Heart left ventricle (tissue), 16 donors: Measurements from ENCODE around the gene ARHGAP5. TPM values are rescaled to one million over a fixed set of nuclear protein-coding genes. Genes with fewer than 3 reads are reported as not detected.

ENCODE experiments used
- ATAC-seq, 4 donors: fragments of 200-7000 bp; cut with Tn5 transposase; one replicate each; pipeline ENCODE4 v1.9.1; 2020 to 2022; ENCODE audit warnings: moderate library complexity in 4 of 4, mild to moderate bottlenecking in 3 of 4, moderate number of reproducible peaks in 1 of 4
- DNase-seq, 5 donors: peaks; one replicate each; pipeline ENCODE4 v3.0.0-alpha.2; 2020
- H3K27ac ChIP-seq, 12 donors: fragments of 200-600 bp; sonication (generic) in 4 of 12; one replicate each; pipeline versions ENCODE4 v1.5.0 to v1.8.0; 2016 to 2022; ENCODE audit warnings: mild to moderate bottlenecking in 2 of 12
- H3K27me3 ChIP-seq, 9 donors: fragments of 200-600 bp; sonication (generic) in 2 of 9; one replicate each; pipeline versions ENCODE4 v1.5.1 to v1.8.0; 2016 to 2022; ENCODE audit warnings: mild to moderate bottlenecking in 3 of 9
- H3K36me3 ChIP-seq, 9 donors: fragments of 200-600 bp; sonication (generic) in 2 of 9; one replicate each; pipeline versions ENCODE4 v1.5.0 to v1.8.0; 2018 to 2022; ENCODE audit warnings: mild to moderate bottlenecking in 2 of 9
- H3K4me1 ChIP-seq, 12 donors: fragments of 200-600 bp; sonication (generic) in 4 of 12; one replicate each; pipeline versions ENCODE4 v1.5.0 to v1.8.0; 2016 to 2022; ENCODE audit warnings: mild to moderate bottlenecking in 3 of 12
- H3K4me3 ChIP-seq, 12 donors: fragments of 200-600 bp; sonication (generic) in 4 of 12; one replicate each; pipeline versions ENCODE4 v1.5.0 to v1.8.0; 2017 to 2022; ENCODE audit warnings: mild to moderate bottlenecking in 9 of 12, moderate library complexity in 4 of 12
- H3K9me3 ChIP-seq, 12 donors: fragments of 200-600 bp; sonication (generic) in 4 of 12; one replicate each; pipeline versions ENCODE4 v1.5.0 to v1.8.0; 2016 to 2022; ENCODE audit warnings: mild to moderate bottlenecking in 1 of 12
- POLR2A ChIP-seq, 2 donors: fragments of 450-650 bp; IDR thresholded peaks; one replicate each; pipeline ENCODE4 v1.6.1; 2017; ENCODE audit warnings: antibody characterized with exemption in 2 of 2, mild to moderate bottlenecking in 2 of 2, moderate library complexity in 2 of 2
- WGBS, 4 donors: extraction: QIAGEN DNeasy Blood & Tissue Kit in 2 of 4; methylation state at CpG; one replicate each; pipeline versions ENCODE4 v1.1.5 to v1.1.7; 2013 to 2018; 5-methylcytosine and 5-hydroxymethylcytosine counted together
- intact Hi-C, 10 donors: fragments of 100-400 bp; cut with DNase I; formaldehyde crosslinking; loops; one replicate each; pipeline versions ENCODE4 v1.11.1 to v1.14.2; 2022
- polyA plus RNA-seq, 2 donors: library from polyadenylated mRNA; stranded (reverse); fragments of 200-250 nt; gene quantifications; one replicate each; pipeline ENCODE4 v1.2.3, GENCODE V29; 2013
- total RNA-seq, 9 donors: library from RNA; depleted of rRNA in 2 of 9; stranded (reverse); fragments of >200 nt in 2 of 9; fragmentation: NEBNext Ultra II Directional in 3 of 9; extraction: Animal tissue kit (Norgen Biotek cat#: 25700) in 3 of 9; gene quantifications; one replicate each; pipeline versions ENCODE4 v1.1.0 to v1.2.4, GENCODE V29; 2016 to 2023
- TF ChIP-seq, protein P1 (sequence below), 12 donors: fragments of 200-600 bp; sonication (generic) in 4 of 12; IDR thresholded peaks; one replicate each; pipeline versions ENCODE4 v1.5.0 to v1.8.0; 2018 to 2022; ENCODE audit warnings: antibody characterized with exemption in 12 of 12, mild to moderate bottlenecking in 5 of 12
- donor health status: ischemic (EF 13 %, LVEDD 7.1; RV severe dilation, severe dysfunction).
- donor health status: healthy with polysubstance abuse.
- donor health status: DM: no; HTN: yes; CAD: no.
- donor health status: DM: no; HTN: no; CAD: no.
- donor health status: ischemic (EF 25% LVEDD 6.9; RV normal size, moderate dysfunction).
- donor health status: ischemic (EF 25% LVEDD 5.7; RV mildly dilated, moderate dysfunction).
- donor health status: healthy.
- donor health status: DM: yes; HTN: yes; CAD: no.
- donor health status: ischemic (EF 35%, LVEDD 5.7; RV mildly dilated, moderate dysfunction).
- donor health status: nonischemic (EF 11% LVEDD 7.7; RV severe dilation, severe dysfunction).
- donor health status: DM: yes; HTN: yes; CAD: no.
- donor health status: PGD.
- donor health status: ischemic (EF 29% LVEDD 5.4; RV normal size, mild dysfunction).
- donor health status: nonischemic (EF 23%, LVEDD 6.1; RV moderate dilation, normal function).

ARHGAP5 gene
- total and polyA plus RNA-seq, 11 donors, result 21.0 to 277 (median 243) TPM

DNA sequence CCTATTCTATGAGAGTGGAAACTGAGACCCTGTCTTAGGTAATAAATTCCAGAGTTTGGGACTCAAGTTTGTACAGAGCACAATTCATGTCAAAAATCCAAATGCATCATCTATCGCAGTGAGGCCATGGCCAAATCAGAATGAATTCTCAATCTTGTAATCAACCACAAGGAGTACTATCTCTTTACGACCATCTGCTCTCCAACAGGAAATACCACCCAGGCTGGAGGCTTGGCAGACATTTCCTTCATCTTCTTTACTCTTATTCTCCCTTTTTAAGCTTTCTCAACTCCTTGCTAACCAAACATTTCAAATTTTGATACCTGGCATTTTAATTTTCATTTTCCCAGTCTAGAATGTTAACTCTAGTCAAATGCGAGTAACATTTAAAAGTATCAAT lies 92.1 kb downstream of the ARHGAP5 start:
- ATAC-seq (no peak), DNase-seq (no peak)
- no peaks in the 10 kb centered on the region for H3K27me3 ChIP-seq
- no peaks in the 10 kb centered on the region for H3K9me3 ChIP-seq
- no peak overlapping the region for H3K27ac ChIP-seq
- intact Hi-C loops, result no loop called here
- H3K36me3 ChIP-seq, result no peaks in the 10 kb centered on the region
- H3K4me3 ChIP-seq, result no peak overlapping the region
- whole genome bisulfite sequencing, 4 donors, result 75 to 82% (median 80%) methylated on average over 3 of the region's 3 CpGs
- TF ChIP-seq, protein P1, sequence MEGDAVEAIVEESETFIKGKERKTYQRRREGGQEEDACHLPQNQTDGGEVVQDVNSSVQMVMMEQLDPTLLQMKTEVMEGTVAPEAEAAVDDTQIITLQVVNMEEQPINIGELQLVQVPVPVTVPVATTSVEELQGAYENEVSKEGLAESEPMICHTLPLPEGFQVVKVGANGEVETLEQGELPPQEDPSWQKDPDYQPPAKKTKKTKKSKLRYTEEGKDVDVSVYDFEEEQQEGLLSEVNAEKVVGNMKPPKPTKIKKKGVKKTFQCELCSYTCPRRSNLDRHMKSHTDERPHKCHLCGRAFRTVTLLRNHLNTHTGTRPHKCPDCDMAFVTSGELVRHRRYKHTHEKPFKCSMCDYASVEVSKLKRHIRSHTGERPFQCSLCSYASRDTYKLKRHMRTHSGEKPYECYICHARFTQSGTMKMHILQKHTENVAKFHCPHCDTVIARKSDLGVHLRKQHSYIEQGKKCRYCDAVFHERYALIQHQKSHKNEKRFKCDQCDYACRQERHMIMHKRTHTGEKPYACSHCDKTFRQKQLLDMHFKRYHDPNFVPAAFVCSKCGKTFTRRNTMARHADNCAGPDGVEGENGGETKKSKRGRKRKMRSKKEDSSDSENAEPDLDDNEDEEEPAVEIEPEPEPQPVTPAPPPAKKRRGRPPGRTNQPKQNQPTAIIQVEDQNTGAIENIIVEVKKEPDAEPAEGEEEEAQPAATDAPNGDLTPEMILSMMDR (IDR thresholded peaks at IDR 0.05), result no peak
- TF ChIP-seq POLR2A (IDR thresholded peaks at IDR 0.05), result no peak
- peaks cover 0 to 4% (median 0%) of the 10 kb centered on the region in 12 donors for H3K4me1 ChIP-seq

DNA sequence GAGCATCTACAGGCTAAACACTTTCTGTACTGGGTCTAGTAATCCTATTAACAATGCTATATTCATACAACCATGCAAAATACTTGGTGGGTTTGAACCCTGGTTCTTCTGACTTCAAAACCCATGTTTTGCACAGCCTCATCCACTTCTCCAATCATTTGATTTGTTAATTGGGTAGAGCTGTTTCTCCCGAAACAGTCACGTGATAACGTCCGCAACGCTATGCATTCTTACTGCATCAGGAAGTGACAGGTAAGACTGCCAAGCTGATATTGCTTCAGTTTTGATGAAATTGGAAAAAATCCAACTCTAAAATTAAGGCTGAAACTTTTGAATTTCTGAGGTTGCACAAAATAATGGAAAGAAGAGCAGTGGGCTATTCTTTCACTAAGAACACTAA lies 94.4 kb downstream of the ARHGAP5 start:
- no peaks in the 10 kb centered on the region for H3K27me3 ChIP-seq
- H3K36me3 ChIP-seq, result no peaks in the 10 kb centered on the region
- WGBS, 4 donors, result 59 to 75% (median 66%) methylated on average over 5 of the region's 5 CpGs
- intact Hi-C loops, result no loop called here
- DNase-seq (no peak), ATAC-seq (no peak)
- H3K9me3 ChIP-seq, result no peaks in the 10 kb centered on the region
- no peak overlapping the region for H3K4me3 ChIP-seq
- H3K4me1 ChIP-seq, result peaks cover 0 to 4% (median 0%) of the 10 kb centered on the region in 12 donors
- H3K27ac ChIP-seq, result no peak overlapping the region
- no peak for TF ChIP-seq POLR2A (IDR thresholded peaks at IDR 0.05)
- TF ChIP-seq, protein P1 (IDR thresholded peaks at IDR 0.05), result no peak

DNA sequence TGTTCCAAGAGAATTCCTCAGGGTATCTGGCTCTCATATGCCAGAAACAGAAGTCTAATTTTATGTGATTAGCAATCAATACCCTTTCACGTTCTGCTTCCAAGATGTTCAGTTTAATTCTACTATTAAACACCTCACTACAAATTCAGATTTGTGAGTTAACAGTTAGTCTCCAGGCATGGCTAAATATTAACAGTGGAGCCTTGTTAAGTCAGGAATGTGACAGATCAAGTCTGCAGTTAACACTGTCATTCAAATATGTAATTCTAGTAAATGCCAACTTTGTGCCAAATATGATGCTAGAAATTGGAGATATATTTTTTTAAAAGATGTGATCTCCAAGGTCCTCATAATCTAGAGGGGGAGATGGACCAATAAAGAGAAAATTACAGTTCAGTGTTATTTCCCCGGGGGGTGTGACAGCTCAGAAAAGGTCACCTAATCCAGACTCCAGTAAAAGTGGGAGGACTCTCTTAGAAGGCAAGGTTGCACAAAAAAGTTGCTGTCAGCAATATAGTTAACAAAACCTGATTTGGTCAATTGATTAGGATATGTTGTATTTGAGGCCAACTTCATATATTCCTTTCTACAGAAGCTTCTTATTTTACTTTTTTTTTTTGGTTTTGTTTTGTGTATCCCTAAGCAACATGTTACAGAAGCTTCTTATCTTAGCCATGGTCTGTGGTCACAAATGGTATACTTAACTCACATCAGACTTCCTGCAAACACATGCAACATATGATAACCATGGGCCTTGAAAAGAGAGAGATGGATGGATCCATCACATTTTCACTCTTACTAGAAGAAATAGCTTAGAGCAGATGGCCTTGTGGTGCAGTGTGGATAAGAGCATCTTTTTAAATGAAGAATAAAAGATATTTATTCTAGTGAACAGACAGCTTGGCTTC lies 106.3 kb downstream of the ARHGAP5 start:
- H3K27ac ChIP-seq, result no peak overlapping the region
- no peaks in the 10 kb centered on the region for H3K36me3 ChIP-seq
- H3K27me3 ChIP-seq, result no peaks in the 10 kb centered on the region
- no peak for TF ChIP-seq POLR2A (IDR thresholded peaks at IDR 0.05)
- TF ChIP-seq, protein P1 (IDR thresholded peaks at IDR 0.05), result no peak
- peaks cover 0 to 38% (median 11%) of the 10 kb centered on the region in 12 donors for H3K9me3 ChIP-seq
- no peak for ATAC-seq
- H3K4me3 ChIP-seq, result no peak overlapping the region
- intact Hi-C loops, result no loop called here
- 63 to 70% (median 66%) methylated on average over 2 of the region's 2 CpGs for WGBS, 4 donors
- DNase-seq, result no peak
- H3K4me1 ChIP-seq, result peaks cover 0 to 6% (median 0%) of the 10 kb centered on the region in 12 donors

DNA sequence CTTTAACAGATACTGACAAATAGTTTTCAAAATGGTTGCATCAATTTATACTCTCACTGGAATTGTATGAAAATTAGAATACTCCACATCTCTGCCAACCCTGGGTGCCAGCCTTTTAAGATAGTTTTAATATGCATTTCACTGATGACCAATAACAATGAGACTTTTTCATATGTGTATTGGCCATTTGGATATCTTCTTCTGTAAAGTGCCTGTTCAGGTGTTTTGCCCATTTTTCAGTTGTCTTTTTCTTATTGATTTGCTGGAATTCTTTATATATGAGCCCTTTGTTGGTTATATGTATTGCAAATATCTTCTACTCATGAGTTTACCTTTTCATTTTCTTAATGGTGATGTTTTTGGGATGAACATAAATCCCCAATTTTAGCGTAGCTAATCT lies 108.0 kb downstream of the ARHGAP5 start:
- ATAC-seq (no peak), DNase-seq (no peak)
- WGBS, 4 donors, result 90 to 100% (median 95%) methylated on average over 1 of the region's 1 CpG
- intact Hi-C loops, result no loop called here
- Histone ChIP-seq H3K36me3 (no peaks in the 10 kb centered on the region), H3K9me3 (peaks cover 0 to 22% (median 8%) of the 10 kb centered on the region in 12 donors), H3K4me1 (peaks cover 0 to 6% (median 0%) of the 10 kb centered on the region in 12 donors), H3K4me3 (no peak overlapping the region), H3K27me3 (no peaks in the 10 kb centered on the region), H3K27ac (no peak overlapping the region)
- TF ChIP-seq, protein P1 (IDR thresholded peaks at IDR 0.05), result no peak
- no peak for TF ChIP-seq POLR2A (IDR thresholded peaks at IDR 0.05)
